ENCODE results near the gene SERP1.

Gene SERP1

DNA sequence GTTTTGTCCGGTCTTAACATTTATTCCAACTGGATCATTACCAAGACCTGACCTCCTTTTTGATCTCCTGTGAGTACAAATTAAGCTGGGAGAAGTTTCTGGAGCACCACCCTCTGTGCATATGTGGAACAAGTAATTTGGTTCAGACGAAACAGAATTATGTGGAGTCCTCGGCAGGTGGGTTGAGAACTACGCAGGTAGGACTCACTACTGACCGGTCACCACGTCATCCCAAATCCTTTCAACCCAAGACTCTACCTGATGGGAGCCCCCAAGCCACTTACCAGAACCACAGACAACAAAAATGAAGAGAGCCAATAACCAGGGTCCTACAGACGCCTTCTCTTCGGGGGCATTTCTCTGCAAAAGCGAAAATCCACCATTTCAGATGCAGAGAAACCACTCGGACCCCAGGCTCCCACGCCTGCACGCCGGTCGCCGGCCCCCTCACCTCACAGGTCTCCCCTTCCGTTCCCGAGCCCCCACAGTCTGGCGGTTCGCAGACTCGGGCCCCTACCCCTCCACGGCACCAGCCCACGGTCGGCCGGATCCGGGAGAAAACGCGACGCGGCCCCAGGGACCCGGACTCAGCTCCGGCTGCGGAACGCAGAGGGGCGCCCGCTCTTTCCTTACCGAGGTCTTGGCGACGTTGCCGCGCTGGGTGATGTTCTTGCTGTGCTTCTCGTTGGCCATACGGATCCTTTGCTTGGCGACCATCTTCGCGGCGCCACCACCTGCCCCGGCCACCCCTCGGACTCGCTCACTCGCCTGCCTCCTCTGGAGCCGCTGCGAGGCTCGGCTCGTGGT is 674 bp downstream of the SERP1 start:
- H3K4me3 ChIP-seq (ENCODE audit: low read depth, low read length), result peak overlapping the region; percentile 98
- TF ChIP-seq, protein P1, sequence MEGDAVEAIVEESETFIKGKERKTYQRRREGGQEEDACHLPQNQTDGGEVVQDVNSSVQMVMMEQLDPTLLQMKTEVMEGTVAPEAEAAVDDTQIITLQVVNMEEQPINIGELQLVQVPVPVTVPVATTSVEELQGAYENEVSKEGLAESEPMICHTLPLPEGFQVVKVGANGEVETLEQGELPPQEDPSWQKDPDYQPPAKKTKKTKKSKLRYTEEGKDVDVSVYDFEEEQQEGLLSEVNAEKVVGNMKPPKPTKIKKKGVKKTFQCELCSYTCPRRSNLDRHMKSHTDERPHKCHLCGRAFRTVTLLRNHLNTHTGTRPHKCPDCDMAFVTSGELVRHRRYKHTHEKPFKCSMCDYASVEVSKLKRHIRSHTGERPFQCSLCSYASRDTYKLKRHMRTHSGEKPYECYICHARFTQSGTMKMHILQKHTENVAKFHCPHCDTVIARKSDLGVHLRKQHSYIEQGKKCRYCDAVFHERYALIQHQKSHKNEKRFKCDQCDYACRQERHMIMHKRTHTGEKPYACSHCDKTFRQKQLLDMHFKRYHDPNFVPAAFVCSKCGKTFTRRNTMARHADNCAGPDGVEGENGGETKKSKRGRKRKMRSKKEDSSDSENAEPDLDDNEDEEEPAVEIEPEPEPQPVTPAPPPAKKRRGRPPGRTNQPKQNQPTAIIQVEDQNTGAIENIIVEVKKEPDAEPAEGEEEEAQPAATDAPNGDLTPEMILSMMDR (IDR thresholded peaks at IDR 0.05; ENCODE audit: low read depth, low read length), result no peak

DNA sequence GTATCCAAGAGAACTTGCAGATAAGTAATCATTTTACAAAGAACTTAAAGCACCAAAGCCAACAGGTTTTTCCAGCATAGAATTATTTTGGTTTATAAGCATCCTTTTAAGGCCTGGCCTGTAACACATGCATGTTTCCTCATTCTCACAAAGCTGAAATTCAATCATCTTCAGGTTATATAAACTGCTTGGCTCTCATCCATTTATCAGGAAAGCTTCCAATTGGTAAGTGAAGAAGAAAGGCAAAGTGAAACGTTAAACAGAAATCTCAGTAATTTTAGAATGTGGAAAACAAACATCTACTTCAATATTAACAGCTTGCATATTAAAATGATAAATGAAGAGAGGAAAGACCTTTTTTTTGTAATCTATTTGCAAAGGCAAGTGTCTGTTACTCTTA is 1.6 kb downstream of the SERP1 start:
- TF ChIP-seq, protein P1 (IDR thresholded peaks at IDR 0.05; ENCODE audit: low read depth, low read length), result no peak
- peak overlapping the region; percentile 98 for H3K4me3 ChIP-seq (ENCODE audit: low read depth, low read length)

DNA sequence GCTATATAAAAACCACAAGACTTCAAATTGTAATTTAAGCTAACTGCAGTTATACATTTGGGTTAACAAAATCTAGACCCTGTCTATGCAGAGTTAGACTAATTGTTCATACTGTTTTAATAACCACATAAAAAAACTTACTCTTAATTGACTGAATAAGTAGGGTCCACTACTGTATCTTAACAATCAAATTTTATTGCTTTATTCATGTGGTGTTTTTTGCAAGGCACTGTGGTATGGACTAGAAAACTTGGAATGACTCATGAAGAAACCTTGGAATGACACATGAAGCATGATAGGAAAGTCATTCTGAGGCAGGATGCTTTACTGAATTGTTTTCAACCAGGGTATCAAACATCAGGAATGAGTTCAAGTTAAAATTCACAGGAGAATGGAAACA is 2.3 kb downstream of the SERP1 start:
- peak overlapping the region; percentile 98 for H3K4me3 ChIP-seq (ENCODE audit: low read depth, low read length)
- TF ChIP-seq, protein P1 (IDR thresholded peaks at IDR 0.05; ENCODE audit: low read depth, low read length), result no peak

DNA sequence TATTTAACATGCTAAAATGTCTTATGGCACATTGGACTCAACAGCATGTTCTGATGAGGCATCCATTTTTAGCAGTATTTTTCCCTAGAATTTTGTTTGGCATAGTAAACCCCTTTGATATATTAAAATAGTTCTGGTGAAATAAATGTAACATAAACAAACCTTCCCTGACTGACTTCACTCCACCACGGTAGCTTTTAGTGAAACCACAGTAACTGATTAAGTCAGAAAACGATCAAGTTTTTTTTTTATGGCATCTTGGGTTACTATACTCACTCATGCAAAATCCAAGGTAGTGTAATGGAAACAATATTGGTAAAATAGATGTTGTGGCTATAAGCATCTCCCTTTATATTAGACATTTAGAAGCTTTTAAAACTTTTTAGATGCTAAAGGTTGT is 2.8 kb downstream of the SERP1 start:
- TF ChIP-seq, protein P1 (IDR thresholded peaks at IDR 0.05; ENCODE audit: low read depth, low read length), result no peak
- no peak overlapping the region for H3K4me3 ChIP-seq (ENCODE audit: low read depth, low read length)

DNA sequence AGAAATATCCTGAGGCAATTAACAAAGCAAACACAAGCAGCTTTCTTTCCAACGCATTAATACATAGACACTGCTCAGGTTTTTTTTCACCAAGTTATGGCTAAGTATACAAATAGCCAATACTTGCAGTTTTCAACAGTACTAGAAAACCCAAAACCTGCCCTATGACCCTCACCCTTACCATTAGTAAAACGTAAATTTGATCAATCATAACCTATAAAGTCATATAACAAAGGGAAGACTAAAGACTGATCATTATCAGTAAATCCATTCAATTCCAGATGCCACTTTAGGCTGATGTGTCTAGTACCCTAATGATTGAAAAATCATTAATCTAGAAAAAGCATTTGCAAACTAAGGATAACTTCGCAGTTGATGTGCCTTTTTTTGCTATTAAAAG is 3.2 kb downstream of the SERP1 start:
- TF ChIP-seq, protein P1 (IDR thresholded peaks at IDR 0.05; ENCODE audit: low read depth, low read length), result no peak
- H3K4me3 ChIP-seq (ENCODE audit: low read depth, low read length), result no peak overlapping the region

DNA sequence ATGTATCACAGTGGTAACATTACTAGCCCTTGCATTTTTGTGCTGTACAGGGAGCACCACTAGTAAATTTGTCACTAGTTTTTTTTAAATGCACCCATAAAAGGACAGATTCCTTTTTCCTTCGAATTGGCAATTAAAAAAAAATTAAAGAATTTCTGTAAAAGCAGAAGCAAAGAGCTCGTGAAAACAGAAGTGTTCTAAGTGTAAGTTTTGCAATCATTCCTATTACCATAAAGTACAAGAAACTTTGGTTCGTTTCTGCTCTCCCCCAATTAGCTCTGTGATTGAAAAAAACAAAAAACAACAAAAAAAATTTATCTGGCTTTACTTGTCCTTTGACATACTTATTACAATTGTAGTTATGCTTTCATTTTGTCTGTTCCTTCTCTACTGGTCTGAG is 5.3 kb downstream of the SERP1 start:
- TF ChIP-seq, protein P1 (IDR thresholded peaks at IDR 0.05; ENCODE audit: low read depth, low read length), result no peak
- H3K4me3 ChIP-seq (ENCODE audit: low read depth, low read length), result no peak overlapping the region

DNA sequence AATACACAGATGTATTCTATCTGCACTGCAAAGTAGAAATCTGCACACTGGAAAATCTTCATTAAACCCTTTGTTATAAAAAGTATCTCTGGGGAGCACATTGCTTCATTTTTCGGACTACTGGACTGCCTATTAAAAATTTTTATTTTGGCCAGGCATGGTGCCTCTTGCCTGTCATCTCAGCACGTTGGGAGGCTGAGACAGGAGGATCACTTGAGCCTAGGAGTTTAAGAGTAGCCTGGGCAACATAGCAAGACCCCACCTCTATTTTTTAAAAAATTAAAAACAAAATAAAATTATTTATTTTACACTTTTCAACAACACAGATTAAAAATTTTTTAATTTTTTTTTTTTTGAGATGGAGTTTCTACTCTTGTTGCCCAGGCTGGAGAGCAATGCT is 6.0 kb downstream of the SERP1 start:
- no peak overlapping the region for H3K4me3 ChIP-seq (ENCODE audit: low read depth, low read length)
- TF ChIP-seq, protein P1 (IDR thresholded peaks at IDR 0.05; ENCODE audit: low read depth, low read length), result no peak

Data from WI38 (cell line).